Liver (tissue), 9 donors: ENCODE results near the gene KIFC3. TPM values are rescaled to one million over a fixed set of nuclear protein-coding genes. Genes with fewer than 3 reads are reported as not detected.

Experiments
- DNase-seq: peaks from one replicate; pipeline ENCODE4 v3.0.0-alpha.2; 2017; ENCODE audit warnings: low spot score
- H3K27ac ChIP-seq, 2 donors: one replicate each; pipeline ENCODE4 v1.7.0; 2013; ENCODE audit warnings: inconsistent platforms in 2 of 2, low read length in 2 of 2, control low read depth in 1 of 2, low read depth in 1 of 2, mild to moderate bottlenecking in 1 of 2
- H3K27me3 ChIP-seq, 4 donors: one replicate each; pipeline versions ENCODE4 v1.6.1 to v1.7.0; 2013; ENCODE audit warnings: low read length in 3 of 4, inconsistent platforms in 1 of 4, mild to moderate bottlenecking in 1 of 4, moderate library complexity in 1 of 4; ENCODE audit not compliant: control insufficient read depth in 4 of 4, insufficient read depth in 4 of 4
- H3K36me3 ChIP-seq, 4 donors: one replicate each; pipeline versions ENCODE4 v1.6.1 to v1.7.0; 2013; ENCODE audit warnings: low read length in 3 of 4, mild to moderate bottlenecking in 3 of 4, low read depth in 1 of 4, moderate library complexity in 1 of 4; ENCODE audit not compliant: control insufficient read depth in 4 of 4, insufficient read depth in 3 of 4
- H3K4me1 ChIP-seq, 4 donors: one replicate each; pipeline versions ENCODE4 v1.6.1 to v1.7.0; 2013; ENCODE audit warnings: low read length in 3 of 4, mild to moderate bottlenecking in 3 of 4, moderate library complexity in 1 of 4; ENCODE audit not compliant: control insufficient read depth in 4 of 4, insufficient read depth in 4 of 4
- H3K4me3 ChIP-seq, 3 donors: one replicate each; pipeline versions ENCODE4 v1.6.1 to v1.7.0; 2013; ENCODE audit warnings: low read length in 3 of 3, control low read depth in 1 of 3, low read depth in 1 of 3, mild to moderate bottlenecking in 1 of 3
- H3K9ac ChIP-seq, 2 donors: one replicate each; pipeline ENCODE4 v1.7.0; 2013; ENCODE audit warnings: low read length in 2 of 2, mild to moderate bottlenecking in 2 of 2, moderate library complexity in 2 of 2, control low read depth in 1 of 2, low read depth in 1 of 2
- H3K9me3 ChIP-seq, 4 donors: one replicate each; pipeline versions ENCODE4 v1.6.1 to v1.7.0; 2013; ENCODE audit warnings: low read length in 3 of 4; ENCODE audit not compliant: control insufficient read depth in 4 of 4
- EGR1 ChIP-seq, 2 donors: IDR thresholded peaks; 2 replicates each; pipeline ENCODE4 v1.6.1; 2016 to 2018; ENCODE audit warnings: antibody characterized with exemption in 2 of 2, low read depth in 2 of 2
- FOXA2 ChIP-seq: IDR thresholded peaks from 2 replicates; pipeline ENCODE4 v1.6.1; 2016; ENCODE audit warnings: antibody characterized with exemption
- GABPA ChIP-seq, 2 donors: IDR thresholded peaks in 1 of 2; conservative IDR thresholded peaks in 1 of 2; 2 replicates each; pipeline ENCODE4 v1.6.1; 2016; ENCODE audit warnings: antibody characterized with exemption in 2 of 2, mild to moderate bottlenecking in 1 of 2, moderate library complexity in 1 of 2
- HNF4A ChIP-seq, 2 donors: conservative IDR thresholded peaks; 2 replicates each; pipeline ENCODE4 v1.6.1; 2016; ENCODE audit warnings: antibody characterized with exemption in 2 of 2, mild to moderate bottlenecking in 2 of 2
- HNF4G ChIP-seq: IDR thresholded peaks from 2 replicates; pipeline ENCODE4 v1.6.1; 2016; ENCODE audit warnings: antibody characterized with exemption
- JUND ChIP-seq, 2 donors: IDR thresholded peaks; 2 replicates each; pipeline ENCODE4 v1.6.1; 2016; ENCODE audit warnings: antibody characterized with exemption in 2 of 2
- NR2F2 ChIP-seq: IDR thresholded peaks from 2 replicates; pipeline ENCODE4 v1.6.1; 2016; ENCODE audit warnings: antibody characterized with exemption
- RXRA ChIP-seq, 2 donors: IDR thresholded peaks; 2 replicates each; pipeline ENCODE4 v1.6.1; 2017 to 2018; ENCODE audit warnings: antibody characterized with exemption in 2 of 2, mild to moderate bottlenecking in 1 of 2
- SP1 ChIP-seq: IDR thresholded peaks from 2 replicates; pipeline ENCODE4 v1.6.1; 2018; ENCODE audit warnings: antibody characterized with exemption, mild to moderate bottlenecking
- TAF1 ChIP-seq: conservative IDR thresholded peaks from 2 replicates; pipeline ENCODE4 v1.6.1; 2016; ENCODE audit warnings: antibody characterized with exemption, mild to moderate bottlenecking
- YY1 ChIP-seq: IDR thresholded peaks from 2 replicates; pipeline ENCODE4 v1.6.1; 2016; ENCODE audit warnings: antibody characterized with exemption, mild to moderate bottlenecking
- WGBS: extraction: QIAGEN DNeasy Blood & Tissue Kit; methylation state at CpG from one replicate; pipeline ENCODE4 v1.1.7; 2013; 5-methylcytosine and 5-hydroxymethylcytosine counted together
- polyA plus RNA-seq, 2 donors: library from polyadenylated mRNA; stranded (reverse) in 1 of 2; unstranded in 1 of 2; fragments of 200-250 nt in 1 of 2; fragments of >200 nt in 1 of 2; fragmentation: Nextera tagmentation in 1 of 2; extraction: Ambion mirVana in 1 of 2; gene quantifications; one replicate each; pipeline versions ENCODE4 v1.2.1 to v1.2.3, GENCODE V29; 2013 to 2015
- total RNA-seq, 2 donors: library from RNA; depleted of rRNA; stranded (reverse); fragments of >200 nt; gene quantifications; one replicate each; pipeline ENCODE4 v1.2.3, GENCODE V29; 2014
- TF ChIP-seq, protein P1 (sequence below): fragments of 150-350 bp; IDR thresholded peaks from 2 replicates; pipeline ENCODE4 v1.5.1; 2017; ENCODE audit warnings: improper control_type of control experiment, low read depth, low read length; ENCODE audit not compliant: missing input control
- TF ChIP-seq, protein P2 (sequence below): IDR thresholded peaks from 2 replicates; pipeline ENCODE4 v1.6.1; 2016; ENCODE audit warnings: antibody characterized with exemption
- TF ChIP-seq, protein P3 (sequence below): IDR thresholded peaks from 2 replicates; pipeline ENCODE4 v1.6.1; 2016; ENCODE audit warnings: antibody characterized with exemption
- TF ChIP-seq, protein P4 (sequence below): IDR thresholded peaks from 2 replicates; pipeline ENCODE4 v1.6.1; 2016; ENCODE audit warnings: antibody characterized with exemption
- donor health status: healthy.
- donor health status: healthy.
- donor health status: healthy.
- donor health status: healthy.
- donor health status: healthy.

Gene KIFC3
- total and polyA plus RNA-seq, 4 donors: 16.5 to 103 (median 27.4) TPM

GRCh38 chr16:57749101-57749692 is 53.1 kb downstream of the KIFC3 start (continued):
- TF ChIP-seq, protein P1, sequence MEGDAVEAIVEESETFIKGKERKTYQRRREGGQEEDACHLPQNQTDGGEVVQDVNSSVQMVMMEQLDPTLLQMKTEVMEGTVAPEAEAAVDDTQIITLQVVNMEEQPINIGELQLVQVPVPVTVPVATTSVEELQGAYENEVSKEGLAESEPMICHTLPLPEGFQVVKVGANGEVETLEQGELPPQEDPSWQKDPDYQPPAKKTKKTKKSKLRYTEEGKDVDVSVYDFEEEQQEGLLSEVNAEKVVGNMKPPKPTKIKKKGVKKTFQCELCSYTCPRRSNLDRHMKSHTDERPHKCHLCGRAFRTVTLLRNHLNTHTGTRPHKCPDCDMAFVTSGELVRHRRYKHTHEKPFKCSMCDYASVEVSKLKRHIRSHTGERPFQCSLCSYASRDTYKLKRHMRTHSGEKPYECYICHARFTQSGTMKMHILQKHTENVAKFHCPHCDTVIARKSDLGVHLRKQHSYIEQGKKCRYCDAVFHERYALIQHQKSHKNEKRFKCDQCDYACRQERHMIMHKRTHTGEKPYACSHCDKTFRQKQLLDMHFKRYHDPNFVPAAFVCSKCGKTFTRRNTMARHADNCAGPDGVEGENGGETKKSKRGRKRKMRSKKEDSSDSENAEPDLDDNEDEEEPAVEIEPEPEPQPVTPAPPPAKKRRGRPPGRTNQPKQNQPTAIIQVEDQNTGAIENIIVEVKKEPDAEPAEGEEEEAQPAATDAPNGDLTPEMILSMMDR: no peak
- TF ChIP-seq, protein P2, sequence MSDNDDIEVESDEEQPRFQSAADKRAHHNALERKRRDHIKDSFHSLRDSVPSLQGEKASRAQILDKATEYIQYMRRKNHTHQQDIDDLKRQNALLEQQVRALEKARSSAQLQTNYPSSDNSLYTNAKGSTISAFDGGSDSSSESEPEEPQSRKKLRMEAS: no peak
- TF ChIP-seq HNF4A (conservative IDR thresholded peaks at IDR 0.05) (no peak), GABPA (IDR thresholded peaks at IDR 0.05 in 1 of 2, conservative IDR thresholded peaks at IDR 0.05 in 1 of 2) (no peak)

DNA sequence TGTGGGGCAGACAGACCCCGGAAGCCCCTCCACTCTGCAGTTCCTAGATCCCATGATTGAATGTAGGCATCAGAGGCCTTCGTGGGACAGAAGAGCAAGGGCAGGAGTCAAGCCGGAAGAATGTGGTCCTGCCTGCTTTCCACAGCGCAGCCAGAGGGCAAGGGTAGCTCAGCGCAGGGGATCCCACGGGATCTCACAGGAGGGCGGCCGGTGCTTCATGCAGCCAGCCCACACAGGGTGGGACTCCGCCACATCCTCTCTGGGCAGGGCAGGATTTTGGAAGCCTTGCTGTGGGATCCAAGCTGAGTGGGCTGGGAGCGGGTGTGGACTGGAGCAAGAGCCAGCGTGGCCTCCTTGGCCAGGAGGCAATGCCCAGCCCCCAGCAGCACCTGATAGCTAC is 53.7 kb downstream of the KIFC3 start:
- Histone ChIP-seq H3K9ac (no peak overlapping the region), H3K9me3 (no peaks in the 10 kb centered on the region), H3K27ac (no peak overlapping the region), H3K4me1 (no peaks in the 10 kb centered on the region), H3K36me3 (peaks cover 0 to 2% (median 0%) of the 10 kb centered on the region in 4 donors), H3K4me3 (no peak overlapping the region), H3K27me3 (no peaks in the 10 kb centered on the region)
- TF ChIP-seq FOXA2: no peak
- no peak for TF ChIP-seq EGR1 (IDR thresholded peaks at IDR 0.05; ENCODE audit: low read depth in 2 of 2)
- TF ChIP-seq NR2F2: no peak
- TF ChIP-seq, protein P3, sequence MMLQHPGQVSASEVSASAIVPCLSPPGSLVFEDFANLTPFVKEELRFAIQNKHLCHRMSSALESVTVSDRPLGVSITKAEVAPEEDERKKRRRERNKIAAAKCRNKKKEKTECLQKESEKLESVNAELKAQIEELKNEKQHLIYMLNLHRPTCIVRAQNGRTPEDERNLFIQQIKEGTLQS: no peak
- WGBS: 95% methylated on average over 11 of the region's 11 CpGs
- DNase-seq: no peak

DNA sequence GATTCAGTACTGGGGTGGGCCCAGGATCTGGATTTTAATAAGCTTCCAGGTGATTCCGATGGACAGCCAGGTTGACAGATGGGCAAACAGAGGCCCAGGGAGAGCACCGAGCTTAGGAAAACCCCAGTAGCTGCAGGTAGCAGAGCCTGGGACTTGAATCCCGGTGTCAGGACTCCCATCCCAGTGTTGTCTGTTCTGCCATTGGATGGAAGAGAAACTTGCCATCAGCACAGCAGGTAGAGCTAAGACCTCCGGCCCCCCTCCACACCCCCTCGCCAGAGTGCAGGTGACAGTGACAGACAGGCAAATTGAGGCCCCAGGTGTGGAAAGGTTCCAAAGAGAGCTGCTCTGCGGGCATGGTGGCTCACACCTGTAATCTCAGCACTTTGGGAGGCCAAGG is 54.3 kb downstream of the KIFC3 start:
- TF ChIP-seq FOXA2 (no peak), RXRA (IDR thresholded peaks at IDR 0.05) (no peak), JUND (IDR thresholded peaks at IDR 0.05) (no peak), TAF1 (no peak), EGR1 (IDR thresholded peaks at IDR 0.05; ENCODE audit: low read depth in 2 of 2) (no peak), HNF4A (conservative IDR thresholded peaks at IDR 0.05) (no peak), GABPA (IDR thresholded peaks at IDR 0.05 in 1 of 2, conservative IDR thresholded peaks at IDR 0.05 in 1 of 2) (no peak), YY1 (no peak), SP1 (no peak), HNF4G (no peak)
- TF ChIP-seq, protein P1: no peak
- TF ChIP-seq, protein P4, sequence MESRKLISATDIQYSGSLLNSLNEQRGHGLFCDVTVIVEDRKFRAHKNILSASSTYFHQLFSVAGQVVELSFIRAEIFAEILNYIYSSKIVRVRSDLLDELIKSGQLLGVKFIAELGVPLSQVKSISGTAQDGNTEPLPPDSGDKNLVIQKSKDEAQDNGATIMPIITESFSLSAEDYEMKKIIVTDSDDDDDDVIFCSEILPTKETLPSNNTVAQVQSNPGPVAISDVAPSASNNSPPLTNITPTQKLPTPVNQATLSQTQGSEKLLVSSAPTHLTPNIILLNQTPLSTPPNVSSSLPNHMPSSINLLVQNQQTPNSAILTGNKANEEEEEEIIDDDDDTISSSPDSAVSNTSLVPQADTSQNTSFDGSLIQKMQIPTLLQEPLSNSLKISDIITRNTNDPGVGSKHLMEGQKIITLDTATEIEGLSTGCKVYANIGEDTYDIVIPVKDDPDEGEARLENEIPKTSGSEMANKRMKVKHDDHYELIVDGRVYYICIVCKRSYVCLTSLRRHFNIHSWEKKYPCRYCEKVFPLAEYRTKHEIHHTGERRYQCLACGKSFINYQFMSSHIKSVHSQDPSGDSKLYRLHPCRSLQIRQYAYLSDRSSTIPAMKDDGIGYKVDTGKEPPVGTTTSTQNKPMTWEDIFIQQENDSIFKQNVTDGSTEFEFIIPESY: no peak
- TF ChIP-seq, protein P3: no peak
- TF ChIP-seq, protein P2: no peak

More for the DNA sequence above, 54.3 kb downstream of the KIFC3 start:
- DNase-seq: no peak
- no peak overlapping the region for H3K9ac ChIP-seq
- no peaks in the 10 kb centered on the region for H3K9me3 ChIP-seq
- H3K27me3 ChIP-seq: no peaks in the 10 kb centered on the region
- 96% methylated on average over 6 of the region's 6 CpGs for WGBS
- peaks cover 0 to 3% (median 0%) of the 10 kb centered on the region in 4 donors for H3K36me3 ChIP-seq
- H3K4me1 ChIP-seq: no peaks in the 10 kb centered on the region
- no peak overlapping the region for H3K4me3 ChIP-seq
- H3K27ac ChIP-seq: no peak overlapping the region
